Measurements from ENCODE around the gene TSPAN32. TPM values are rescaled to one million over a fixed set of nuclear protein-coding genes. Genes with fewer than 3 reads are reported as not detected.
A peak's percentile ranks its signal among the peaks of the same experiment; 100 is the strongest.

Gene TSPAN32, protein sequence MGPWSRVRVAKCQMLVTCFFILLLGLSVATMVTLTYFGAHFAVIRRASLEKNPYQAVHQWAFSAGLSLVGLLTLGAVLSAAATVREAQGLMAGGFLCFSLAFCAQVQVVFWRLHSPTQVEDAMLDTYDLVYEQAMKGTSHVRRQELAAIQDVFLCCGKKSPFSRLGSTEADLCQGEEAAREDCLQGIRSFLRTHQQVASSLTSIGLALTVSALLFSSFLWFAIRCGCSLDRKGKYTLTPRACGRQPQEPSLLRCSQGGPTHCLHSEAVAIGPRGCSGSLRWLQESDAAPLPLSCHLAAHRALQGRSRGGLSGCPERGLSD
- 10 to 100 TPM in 1 of 2 donors, 1 to 10 TPM in 1; 8.6 to 10.2 TPM for total RNA-seq

DNA sequence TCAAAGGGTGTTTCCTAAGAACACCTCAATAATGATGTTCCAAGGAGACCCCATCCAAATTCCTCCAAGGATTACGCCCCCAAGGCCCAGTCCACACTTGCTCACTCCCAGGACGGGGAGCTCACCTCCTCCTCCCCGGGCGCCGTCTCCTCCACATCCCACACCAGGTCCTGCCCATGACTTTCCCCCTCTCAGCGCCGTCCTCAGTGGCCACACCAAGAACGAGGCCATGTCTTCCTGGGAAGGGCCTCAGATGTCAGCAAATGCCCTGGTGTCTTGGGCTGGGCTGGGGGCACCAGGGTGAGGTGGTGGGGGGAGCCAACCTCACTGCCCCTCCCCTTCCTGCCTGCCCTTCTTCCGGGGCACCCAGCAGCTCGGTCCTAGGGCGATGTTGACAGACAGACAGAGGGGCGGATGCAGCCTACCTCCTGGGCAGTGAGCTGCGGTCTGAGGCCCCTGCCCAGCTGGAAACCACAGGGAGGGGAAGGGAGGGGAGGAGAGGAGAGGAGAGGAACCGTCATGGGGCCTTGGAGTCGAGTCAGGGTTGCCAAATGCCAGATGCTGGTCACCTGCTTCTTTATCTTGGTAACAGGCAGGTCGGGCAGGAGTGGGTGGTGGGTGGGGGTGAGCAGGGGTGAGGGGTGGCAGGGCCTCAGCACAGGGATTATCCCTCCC is at the start of gene TSPAN32, which contains the start of gene C11orf21:
TSPAN32 (plus strand) TSS at position 383 of the 675 bp plus-strand sequence; CDS start at position 520, 137 bp downstream.
C11orf21 (minus strand) TSS at position 288 of the 675 bp plus-strand sequence; CDS start at position 178, 110 bp downstream.
- peaks cover 0 to 2% of the 10 kb centered on the region in 2 donors for H3K36me3 Mint-ChIP-seq (ENCODE audit: insufficient read depth in 2 of 2)
- DNase-seq (peak; percentile 80 to 82), ATAC-seq (replicated peaks in 1 of 2) (peak; percentile 82 to 87)
- peak within 1 kb of the TSS; percentile 97 to 98 for H3K4me3 Mint-ChIP-seq
- H3K27me3 Mint-ChIP-seq (ENCODE audit: low read depth), result no peaks in the 10 kb centered on the region
- peaks cover 33% of the 10 kb centered on the region for H3K4me1 Mint-ChIP-seq (ENCODE audit: low read depth)
- H3K27ac Mint-ChIP-seq, result peak within 1 kb of the TSS; percentile 72
- no peaks in the 10 kb centered on the region for H3K9me3 Mint-ChIP-seq

DNA sequence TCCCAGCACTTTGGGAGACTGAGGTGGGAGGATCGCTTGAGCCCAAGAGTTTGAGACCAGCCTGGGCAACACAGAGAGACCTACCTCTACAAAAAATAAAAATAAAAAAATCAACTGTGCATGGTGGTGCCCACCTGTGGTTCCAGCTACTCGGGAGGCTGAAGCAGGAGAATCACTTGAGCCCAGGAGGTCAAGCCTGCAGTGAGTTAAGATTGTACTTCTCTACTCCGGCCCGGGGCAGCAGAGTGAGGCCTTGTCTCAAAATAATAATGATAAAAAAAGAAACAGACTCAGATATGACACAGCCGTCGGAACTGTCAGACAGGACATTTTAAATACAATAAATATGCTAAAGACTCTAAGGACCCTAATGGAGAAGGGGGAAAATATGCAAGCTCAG is 49.8 kb upstream of the TSPAN32 start:
- no peak for DNase-seq
- Mint-ChIP-seq H3K9me3 (peaks cover 0 to 1% of the 10 kb centered on the region in 2 donors), H3K36me3 (ENCODE audit: insufficient read depth in 2 of 2) (no peaks in the 10 kb centered on the region), H3K27me3 (ENCODE audit: low read depth) (no peaks in the 10 kb centered on the region), H3K4me3 (no peak overlapping the region), H3K4me1 (ENCODE audit: low read depth) (no peaks in the 10 kb centered on the region), H3K27ac (no peak overlapping the region)
- no peak for ATAC-seq (replicated peaks in 1 of 2)

DNA sequence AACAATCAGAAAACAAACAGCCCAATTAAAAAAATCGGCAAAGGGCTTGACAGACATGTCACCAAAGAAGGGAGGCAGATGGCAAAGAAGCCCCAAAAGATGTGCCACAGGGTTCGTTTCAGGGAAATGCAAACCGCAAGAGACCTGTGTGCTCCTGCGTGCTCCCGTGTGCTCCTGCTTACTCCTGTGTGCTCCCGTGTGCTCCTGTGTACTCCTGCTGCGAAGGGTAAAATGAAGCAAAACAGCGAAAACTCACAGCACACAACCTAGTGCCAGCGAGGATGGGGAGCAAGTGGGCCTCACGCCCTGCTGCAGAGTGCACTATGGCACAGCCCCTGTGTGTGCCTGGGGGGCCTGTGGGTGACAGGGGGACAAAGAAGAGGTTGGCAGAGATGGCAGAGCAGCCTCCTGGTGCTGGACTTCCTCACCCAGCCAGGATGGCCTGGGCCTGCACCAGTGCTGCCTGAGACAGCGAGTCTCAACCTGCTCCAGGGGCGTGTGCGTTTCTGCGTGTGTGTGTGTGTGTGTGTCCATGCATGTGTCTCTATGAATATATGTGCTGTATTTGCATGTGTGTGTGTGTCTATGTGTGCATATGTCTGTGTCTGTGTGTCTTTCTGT is 45.4 kb upstream of the TSPAN32 start:
- H3K4me1 Mint-ChIP-seq (ENCODE audit: low read depth), result no peaks in the 10 kb centered on the region
- H3K27me3 Mint-ChIP-seq (ENCODE audit: low read depth), result no peaks in the 10 kb centered on the region
- no peaks in the 10 kb centered on the region for H3K36me3 Mint-ChIP-seq (ENCODE audit: insufficient read depth in 2 of 2)
- no peak for ATAC-seq (replicated peaks in 1 of 2)
- H3K27ac Mint-ChIP-seq, result no peak overlapping the region
- DNase-seq, result no peak
- no peak overlapping the region for H3K4me3 Mint-ChIP-seq
- peaks cover 0 to 1% of the 10 kb centered on the region in 2 donors for H3K9me3 Mint-ChIP-seq

DNA sequence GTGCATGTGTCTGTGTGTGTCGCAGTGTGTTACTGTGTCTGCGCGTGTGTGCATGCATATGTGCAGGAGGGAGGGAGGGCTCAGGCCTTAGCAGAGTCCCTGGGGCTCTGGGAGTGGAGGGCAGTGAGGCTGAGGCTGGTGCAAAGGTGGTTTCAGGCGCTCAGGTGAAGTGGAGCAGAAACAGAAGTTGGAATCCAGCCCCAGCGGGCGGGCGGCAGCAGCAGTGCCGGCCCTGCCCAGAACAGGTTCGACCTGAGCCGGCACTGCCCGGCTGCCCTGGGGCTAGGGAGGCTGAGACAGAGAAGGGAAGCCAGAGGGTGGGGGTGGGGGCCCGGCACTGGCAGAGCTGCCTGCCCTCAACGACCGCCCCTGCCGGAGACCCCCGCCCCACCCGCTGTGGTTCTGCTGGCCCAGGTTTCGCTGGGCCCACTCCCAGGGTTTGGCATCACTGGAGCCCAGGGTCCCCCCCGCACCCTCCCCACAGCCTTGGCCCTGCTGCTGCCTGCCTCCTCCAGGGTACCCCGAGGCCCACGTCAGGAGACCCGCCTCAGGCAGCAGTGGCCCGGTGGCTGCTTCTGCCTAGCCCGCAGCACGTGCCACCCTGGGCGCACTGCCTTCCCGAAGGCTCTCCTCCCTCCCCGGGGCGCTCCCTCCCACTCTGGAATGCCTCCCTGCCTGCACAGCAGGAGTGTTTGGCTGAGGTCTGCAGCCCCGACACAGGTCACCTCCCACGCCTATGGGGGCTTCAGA is 44.7 kb upstream of the TSPAN32 start:
- Mint-ChIP-seq H3K9me3 (peaks cover 0 to 1% of the 10 kb centered on the region in 2 donors), H3K4me1 (ENCODE audit: low read depth) (no peaks in the 10 kb centered on the region), H3K36me3 (ENCODE audit: insufficient read depth in 2 of 2) (no peaks in the 10 kb centered on the region), H3K27me3 (ENCODE audit: low read depth) (no peaks in the 10 kb centered on the region), H3K4me3 (no peak overlapping the region), H3K27ac (no peak overlapping the region)
- ATAC-seq (replicated peaks in 1 of 2), result no peak
- DNase-seq, result no peak

DNA sequence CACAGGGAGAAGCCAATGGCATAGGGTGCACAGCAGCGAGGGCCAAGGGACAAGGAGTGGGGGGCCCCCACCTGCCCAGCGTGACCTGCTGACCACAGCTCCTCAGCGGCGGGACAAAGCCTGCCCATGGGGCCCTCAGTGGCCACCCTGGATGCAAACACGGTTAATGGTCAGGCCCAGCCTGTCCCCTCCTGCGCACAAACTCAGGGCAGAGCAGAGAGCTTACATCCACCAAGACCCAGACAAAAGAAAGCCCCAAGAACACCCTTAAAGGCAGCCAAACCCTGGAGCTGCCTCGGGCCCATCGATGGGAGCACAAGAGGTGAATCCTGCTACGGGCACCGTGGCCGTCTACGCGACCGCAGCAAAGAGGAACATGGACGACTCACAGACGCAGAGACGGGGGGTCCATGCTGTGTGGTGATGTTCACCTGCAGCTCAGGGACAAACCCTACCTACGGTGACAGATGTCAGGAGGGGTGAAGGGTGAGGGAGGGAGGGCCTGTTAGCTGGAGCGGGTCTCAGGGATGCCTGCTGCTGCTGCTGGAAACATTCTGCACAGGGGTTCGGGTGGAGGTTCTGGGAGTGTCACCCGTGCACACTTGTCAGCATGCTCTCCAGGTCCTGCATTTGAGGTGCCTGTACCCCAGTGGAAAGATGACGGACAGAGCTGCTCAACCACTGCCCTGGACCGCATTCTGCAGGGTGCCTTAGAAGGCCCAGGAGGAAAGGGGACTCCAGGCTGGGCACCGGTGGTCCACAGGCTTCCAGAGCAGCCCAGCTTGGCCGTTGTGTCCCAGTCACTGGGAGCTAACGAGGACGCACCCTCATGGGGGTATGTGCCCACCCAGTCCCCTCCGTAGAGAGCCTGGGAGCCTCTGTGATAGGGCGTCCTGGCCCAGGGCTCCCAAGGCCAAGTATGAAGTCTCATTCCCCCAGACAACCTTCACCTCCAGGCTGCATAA is 43.0 kb upstream of the TSPAN32 start:
- DNase-seq, result no peak
- Mint-ChIP-seq H3K36me3 (ENCODE audit: insufficient read depth in 2 of 2) (no peaks in the 10 kb centered on the region), H3K4me3 (no peak overlapping the region), H3K27ac (no peak overlapping the region), H3K27me3 (ENCODE audit: low read depth) (no peaks in the 10 kb centered on the region), H3K9me3 (peaks cover 0 to 1% of the 10 kb centered on the region in 2 donors), H3K4me1 (ENCODE audit: low read depth) (no peaks in the 10 kb centered on the region)
- ATAC-seq (replicated peaks in 1 of 2), result no peak

DNA sequence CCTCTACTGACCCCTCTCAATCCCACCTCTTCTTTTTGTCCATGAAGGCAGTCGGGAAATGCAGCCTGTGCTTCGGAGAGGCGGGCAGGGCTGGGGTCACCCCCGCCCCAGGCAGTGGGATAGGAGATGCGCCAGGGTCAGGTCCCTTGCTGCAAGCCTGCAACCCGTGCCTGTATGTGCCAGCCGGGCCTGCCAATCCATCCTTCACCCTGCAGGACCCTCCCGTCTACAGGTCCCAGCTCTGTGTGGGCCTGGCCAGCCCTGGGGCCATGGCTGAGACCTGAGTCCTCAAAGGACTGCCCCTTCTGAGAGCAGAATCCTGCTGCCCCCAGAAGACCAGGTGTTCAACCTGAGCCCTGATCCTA is 42.4 kb upstream of the TSPAN32 start:
- Mint-ChIP-seq H3K36me3 (ENCODE audit: insufficient read depth in 2 of 2) (no peaks in the 10 kb centered on the region), H3K27ac (no peak overlapping the region), H3K9me3 (no peaks in the 10 kb centered on the region), H3K4me3 (no peak overlapping the region), H3K4me1 (ENCODE audit: low read depth) (no peaks in the 10 kb centered on the region), H3K27me3 (ENCODE audit: low read depth) (no peaks in the 10 kb centered on the region)
- no peak for DNase-seq
- ATAC-seq (replicated peaks in 1 of 2), result no peak

DNA sequence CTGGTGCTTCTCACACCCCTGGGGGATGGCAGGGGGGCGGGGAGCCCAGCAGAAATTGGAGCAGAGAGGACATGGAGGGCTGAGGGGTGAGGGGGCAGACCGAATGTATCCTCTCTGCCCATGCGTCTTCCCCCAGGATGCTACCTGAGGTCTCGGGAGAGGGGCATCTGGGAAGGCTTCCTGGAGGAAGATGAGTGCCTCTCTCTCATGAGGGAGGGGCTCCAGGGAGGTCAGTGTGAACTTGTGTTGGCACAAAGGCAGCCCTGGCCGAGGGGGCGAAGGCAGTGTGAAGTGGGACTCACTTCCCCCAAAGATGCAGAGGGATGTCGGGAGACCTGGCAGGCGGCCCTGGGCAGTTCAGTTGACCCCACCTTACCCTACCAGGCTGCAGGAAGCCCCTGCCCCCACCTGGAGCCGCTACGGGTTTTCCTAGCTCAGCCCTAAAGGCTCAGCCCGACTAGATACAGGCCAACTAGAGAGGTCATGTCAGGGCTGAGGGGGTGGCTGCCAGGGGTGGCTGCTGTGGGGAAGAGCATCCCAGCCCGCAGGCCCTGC is 41.8 kb upstream of the TSPAN32 start:
- Mint-ChIP-seq H3K9me3 (no peaks in the 10 kb centered on the region), H3K4me1 (ENCODE audit: low read depth) (peaks cover under 1% of the 10 kb centered on the region), H3K4me3 (no peak overlapping the region), H3K36me3 (ENCODE audit: insufficient read depth in 2 of 2) (no peaks in the 10 kb centered on the region), H3K27me3 (ENCODE audit: low read depth) (no peaks in the 10 kb centered on the region), H3K27ac (no peak overlapping the region)
- DNase-seq (no peak), ATAC-seq (replicated peaks in 1 of 2) (no peak)

DNA sequence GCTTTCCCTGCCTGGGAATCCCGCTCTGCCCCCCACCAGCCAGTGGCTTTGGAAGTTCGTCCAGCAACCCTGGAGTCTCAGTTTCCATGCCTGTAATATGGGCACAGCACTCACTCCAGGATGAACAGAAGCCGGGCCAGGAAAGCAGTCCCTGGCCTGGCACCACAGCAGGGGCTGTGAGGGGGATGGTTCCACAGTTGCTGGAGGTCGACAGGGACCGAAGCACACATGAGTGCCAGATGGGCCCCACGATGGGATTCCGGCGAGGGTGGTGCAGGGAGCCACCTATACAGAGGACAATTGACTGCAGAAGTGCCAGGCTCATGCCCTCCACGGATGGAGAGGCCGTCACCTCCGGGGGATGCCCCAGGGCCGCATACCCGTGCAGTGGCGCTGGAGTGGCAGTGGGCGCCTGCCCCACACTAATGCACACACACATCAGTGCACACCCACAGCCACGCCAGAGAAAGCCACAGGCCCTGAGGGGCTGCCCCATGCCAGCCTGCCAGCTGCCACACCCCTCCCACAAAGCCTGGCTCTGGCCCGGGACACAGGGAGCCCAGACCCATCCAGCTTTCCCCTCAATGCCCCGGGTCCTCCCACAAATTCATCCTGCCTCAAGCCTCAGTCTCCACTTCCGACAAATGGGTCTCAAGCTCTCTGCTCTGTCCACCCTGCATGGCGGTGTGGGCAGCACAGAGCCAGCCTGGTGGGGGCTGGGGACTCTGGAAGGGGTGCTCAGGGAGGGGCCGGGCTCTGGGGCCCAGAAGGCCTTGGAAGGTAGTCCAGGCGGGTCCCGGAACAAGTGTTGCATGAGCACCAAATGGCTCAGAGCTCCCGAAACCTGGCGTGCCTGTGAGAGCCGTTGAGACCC is 41.1 kb upstream of the TSPAN32 start:
- H3K27me3 Mint-ChIP-seq (ENCODE audit: low read depth), result no peaks in the 10 kb centered on the region
- DNase-seq, result no peak
- no peaks in the 10 kb centered on the region for H3K36me3 Mint-ChIP-seq (ENCODE audit: insufficient read depth in 2 of 2)
- H3K4me3 Mint-ChIP-seq, result no peak overlapping the region
- no peaks in the 10 kb centered on the region for H3K9me3 Mint-ChIP-seq
- H3K27ac Mint-ChIP-seq, result no peak overlapping the region
- ATAC-seq (replicated peaks in 1 of 2), result no peak
- H3K4me1 Mint-ChIP-seq (ENCODE audit: low read depth), result peaks cover 8% of the 10 kb centered on the region

DNA sequence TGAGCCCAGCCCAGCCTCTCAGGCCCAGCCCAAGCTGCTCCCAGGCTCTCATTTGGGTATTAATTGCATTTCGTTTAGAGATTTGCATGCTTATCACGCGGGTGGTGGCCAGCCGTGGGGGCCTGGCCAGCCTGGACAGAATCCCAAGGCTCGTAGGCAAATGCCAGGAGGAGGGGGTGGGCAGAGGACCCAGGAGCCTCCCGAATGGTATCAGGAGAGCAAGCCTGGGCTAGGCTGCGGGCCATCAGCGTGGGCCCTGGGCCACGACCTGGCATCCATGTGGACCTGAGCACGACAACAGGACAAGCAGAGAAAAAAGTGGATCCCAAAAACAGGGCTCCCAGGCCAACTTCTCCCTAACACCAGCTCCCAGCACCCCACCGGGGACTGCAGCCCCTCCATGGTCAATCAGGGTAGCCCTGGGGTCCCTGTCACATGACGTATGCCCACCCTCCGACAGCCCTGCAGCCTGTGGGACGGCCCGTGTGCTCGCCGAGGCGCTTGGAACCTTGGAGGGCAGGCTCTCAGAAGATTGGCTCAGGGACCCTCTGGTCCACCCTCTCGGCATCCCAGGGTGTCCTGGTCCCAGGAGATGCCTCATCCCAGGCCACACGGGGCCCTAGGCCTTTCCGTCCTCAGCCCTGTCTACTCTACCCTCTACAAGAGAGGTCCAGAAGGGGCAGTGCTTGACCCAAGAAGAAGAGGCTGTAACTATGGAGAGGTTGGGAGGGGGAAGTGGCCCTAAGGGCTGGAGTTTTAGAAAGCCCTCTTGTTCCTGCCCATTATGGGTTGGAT is 40.2 kb upstream of the TSPAN32 start:
- no peak overlapping the region for H3K27ac Mint-ChIP-seq
- ATAC-seq (replicated peaks in 1 of 2) (no peak), DNase-seq (no peak)
- H3K4me1 Mint-ChIP-seq (ENCODE audit: low read depth), result peaks cover 16% of the 10 kb centered on the region
- H3K9me3 Mint-ChIP-seq, result no peaks in the 10 kb centered on the region
- H3K36me3 Mint-ChIP-seq (ENCODE audit: insufficient read depth in 2 of 2), result no peaks in the 10 kb centered on the region
- no peak overlapping the region for H3K4me3 Mint-ChIP-seq
- H3K27me3 Mint-ChIP-seq (ENCODE audit: low read depth), result no peaks in the 10 kb centered on the region

DNA sequence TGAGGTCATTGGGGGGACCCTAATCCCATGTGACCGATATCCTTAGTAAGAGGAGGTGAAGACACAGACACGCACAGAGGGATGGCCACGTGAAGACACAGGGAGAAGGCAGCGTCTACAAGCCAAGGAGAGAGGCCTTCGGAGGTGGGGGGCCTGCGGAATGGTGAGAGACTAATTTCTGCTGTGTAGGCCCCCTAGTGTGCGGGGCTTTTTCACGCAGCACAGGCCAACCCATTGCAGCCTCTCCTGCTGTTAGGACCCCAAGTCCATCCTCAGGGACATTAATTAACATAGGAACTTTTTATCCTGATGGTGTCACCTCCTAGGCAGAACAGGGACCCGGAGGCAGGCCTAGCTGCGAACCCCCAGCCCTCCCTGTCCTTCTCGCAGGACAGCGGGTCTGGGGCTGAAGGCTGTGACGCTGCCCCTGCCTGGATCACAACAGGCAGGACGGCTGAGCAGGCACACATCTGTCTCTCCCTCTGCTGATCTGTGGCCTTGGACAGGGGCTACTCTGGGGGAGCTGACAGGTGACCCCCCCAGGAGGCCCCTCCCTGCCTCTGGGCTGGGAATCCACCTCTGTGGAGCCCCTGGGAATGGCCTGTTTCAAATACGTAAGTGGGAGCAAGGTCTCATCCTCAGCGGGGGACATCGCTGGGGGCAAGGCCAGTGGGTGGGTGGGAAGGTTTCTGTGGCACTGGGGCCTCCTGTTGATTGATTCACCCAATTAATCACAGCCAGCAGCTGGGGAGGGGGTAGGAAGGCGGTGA is 39.3 kb upstream of the TSPAN32 start:
- no peaks in the 10 kb centered on the region for H3K27me3 Mint-ChIP-seq (ENCODE audit: low read depth)
- no peaks in the 10 kb centered on the region for H3K9me3 Mint-ChIP-seq
- no peaks in the 10 kb centered on the region for H3K36me3 Mint-ChIP-seq (ENCODE audit: insufficient read depth in 2 of 2)
- DNase-seq (no peak), ATAC-seq (replicated peaks in 1 of 2) (no peak)
- peaks cover 16% of the 10 kb centered on the region for H3K4me1 Mint-ChIP-seq (ENCODE audit: low read depth)
- H3K4me3 Mint-ChIP-seq, result no peak overlapping the region
- H3K27ac Mint-ChIP-seq, result no peak overlapping the region

Data from activated T-cell treated with anti-CD3 and anti-CD28 coated beads, Interleukin-2, amount 50 U/mL, for 72 hours (primary cell).